ENCODE data around the gene ZBP1.

The ZBP1 gene

GRCh38 chr20:57562541-57563465 lies 57.4 kb downstream of the ZBP1 start:
- DNase-seq (ENCODE audit: insufficient read length, low spot score) (no peak), FAIRE-seq (no peak)

- FAIRE-seq (peak; percentile 86), DNase-seq (ENCODE audit: insufficient read length, low spot score) (no peak)
These were observed 58.6 kb downstream of the ZBP1 start for GRCh38 chr20:57561356-57562279.

GRCh38 chr20:57560554-57561355 lies 59.5 kb downstream of the ZBP1 start, which contains the start of gene PCK1:
Gene PCK1, plus strand, starts transcription at chr20:57561110. Its CDS starts 302 bp downstream, at chr20:57561412.
- peak; percentile 66 for DNase-seq (ENCODE audit: insufficient read length, low spot score)
- peak; percentile 85 for FAIRE-seq

GRCh38 chr20:57559658-57560553 lies 60.3 kb downstream of the ZBP1 start:
- DNase-seq (ENCODE audit: insufficient read length, low spot score) = no peak
- FAIRE-seq = peak; percentile 65

- FAIRE-seq (peak; percentile 93), DNase-seq (ENCODE audit: insufficient read length, low spot score) (no peak)
These were observed 61.0 kb downstream of the ZBP1 start for GRCh38 chr20:57559289-57559634.

GRCh38 chr20:57558614-57559288 lies 61.5 kb downstream of the ZBP1 start:
- DNase-seq (ENCODE audit: insufficient read length, low spot score) (no peak), FAIRE-seq (no peak)

GRCh38 chr20:57557926-57558613 lies 62.2 kb downstream of the ZBP1 start:
- peak; percentile 9 for FAIRE-seq
- no peak for DNase-seq (ENCODE audit: insufficient read length, low spot score)

GRCh38 chr20:57556980-57557274 lies 63.3 kb downstream of the ZBP1 start:
- FAIRE-seq = peak; percentile 72
- no peak for DNase-seq (ENCODE audit: insufficient read length, low spot score)

GRCh38 chr20:57555457-57556184 lies 64.6 kb downstream of the ZBP1 start:
- FAIRE-seq (no peak), DNase-seq (ENCODE audit: insufficient read length, low spot score) (no peak)

All from HTR-8/SVneo (cell line).